A673 (cell line): ENCODE results near the gene GRIA1. TPM values are rescaled to one million over a fixed set of nuclear protein-coding genes. Genes with fewer than 3 reads are reported as not detected.

Experiments
- BruUV-seq: library from RNA; stranded (reverse); fragments of 400-500 nt; replicated peaks from 2 replicates; lab custom pipeline; 2021; lab: Mats Ljungman, UMichigan
- CTCF ChIA-PET: fragments of 300-600 bp; sonication (Branson Sonifier 250); formaldehyde crosslinking; loops from one replicate; lab custom pipeline; 2022; ENCODE audit warnings: antibody characterized with exemption; lab: Charles Lee
- POLR2A ChIA-PET: fragments of 300-600 bp; sonication (Branson Sonifier 250); formaldehyde crosslinking; loops from one replicate; lab custom pipeline; 2022; ENCODE audit warnings: antibody characterized with exemption; ENCODE audit not compliant: low non-redundant PET; lab: Charles Lee
- DNase-seq: peaks from one replicate; pipeline ENCODE4 v3.0.0-alpha.2; 2015; ENCODE audit warnings: low spot score
- H3K27ac ChIP-seq: fragments of 200-600 bp; sonication (generic); 2 replicates; pipeline ENCODE4 v1.5.1; 2016; ENCODE audit warnings: mixed run types, low read depth, mild to moderate bottlenecking, mixed read lengths, antibody characterized with exemption, low read length; ENCODE audit not compliant: poor library complexity, severe bottlenecking
- H3K27me3 ChIP-seq: fragments of 200-600 bp; sonication (generic); replicated peaks from 2 replicates; pipeline ENCODE4 v1.6.1; 2017; ENCODE audit warnings: mixed run types, low read depth, mild to moderate bottlenecking, mixed read lengths, antibody characterized with exemption, low read length; ENCODE audit not compliant: insufficient read depth, poor library complexity
- H3K36me3 ChIP-seq: fragments of 200-600 bp; sonication (generic); 2 replicates; pipeline ENCODE4 v1.6.1; 2016; ENCODE audit warnings: mixed run types, mild to moderate bottlenecking, mixed read lengths, antibody characterized with exemption, low read length; ENCODE audit not compliant: insufficient read depth, poor library complexity, severe bottlenecking
- H3K4me1 ChIP-seq: fragments of 200-600 bp; sonication (generic); 2 replicates; pipeline ENCODE4 v1.6.1; 2017; ENCODE audit warnings: mixed run types, mild to moderate bottlenecking, mixed read lengths, antibody characterized with exemption, low read length; ENCODE audit not compliant: insufficient read depth, poor library complexity, severe bottlenecking
- H3K4me3 ChIP-seq: fragments of 200-600 bp; sonication (generic); 2 replicates; pipeline ENCODE4 v1.5.1; 2016; ENCODE audit warnings: low read depth, mixed run types, mild to moderate bottlenecking, mixed read lengths, low read length; ENCODE audit not compliant: poor library complexity, severe bottlenecking
- H3K9me3 ChIP-seq: fragments of 200-600 bp; sonication (generic); 2 replicates; pipeline ENCODE4 v1.6.1; 2016; ENCODE audit warnings: mixed run types, low read depth, mild to moderate bottlenecking, mixed read lengths, antibody characterized with exemption, low read length; ENCODE audit not compliant: poor library complexity, severe bottlenecking
- CTCF ChIP-seq: fragments of 300-800, 200-600 bp; sonication (generic); conservative IDR thresholded peaks from 2 replicates; pipeline ENCODE4 v1.5.1; 2017; ENCODE audit warnings: low read depth, mild to moderate bottlenecking, antibody characterized with exemption, low read length, moderate library complexity, mixed read lengths
- EZH2 ChIP-seq: fragments of 200-600 bp; sonication (generic); IDR thresholded peaks from 2 replicates; pipeline ENCODE4 v1.6.1; 2017; ENCODE audit warnings: borderline replicate concordance, low read depth, mild to moderate bottlenecking, mixed read lengths, antibody characterized with exemption, low read length; ENCODE audit not compliant: poor library complexity, severe bottlenecking
- intact Hi-C: fragments of 100-400 bp; cut with micrococcal nuclease; formaldehyde crosslinking; loops from one replicate; pipeline ENCODE4 v1.10.0; 2022; ENCODE audit not compliant: unreplicated experiment
- total RNA-seq: library from RNA; stranded (reverse); gene quantifications from 2 replicates; pipeline ENCODE4 v1.2.3, GENCODE V29; 2021

The GRIA1 gene
- total RNA-seq, 1 experiment from 2014 or later, result 0.69 TPM

- intact Hi-C loops, result no loop called here
- DNase-seq, result no peak
- TF ChIP-seq EZH2 (no peak), CTCF (no peak)
- Histone ChIP-seq H3K27me3 (no peaks in the 10 kb centered on the region), H3K4me3 (no peak overlapping the region), H3K9me3 (no peaks in the 10 kb centered on the region), H3K27ac (no peak overlapping the region), H3K36me3 (no peaks in the 10 kb centered on the region), H3K4me1 (peaks cover 15% of the 10 kb centered on the region)
- no TSS peak for BruUV-seq
- ChIA-PET POLR2A (no interaction called here), CTCF (no interaction called here)
These were observed 65.1 kb downstream of the GRIA1 start for GRCh38 chr5:153555420-153556114.

- H3K9me3 ChIP-seq, result no peaks in the 10 kb centered on the region
- ChIA-PET POLR2A (no interaction called here), CTCF (no interaction called here)
- no peaks in the 10 kb centered on the region for H3K4me1 ChIP-seq
- H3K4me3 ChIP-seq, result no peak overlapping the region
- no peaks in the 10 kb centered on the region for H3K27me3 ChIP-seq
- intact Hi-C loops, result no loop called here
- no peak for DNase-seq
- H3K27ac ChIP-seq, result no peak overlapping the region
- H3K36me3 ChIP-seq, result no peaks in the 10 kb centered on the region
- TF ChIP-seq EZH2 (no peak), CTCF (no peak)
- no TSS peak for BruUV-seq
These were observed 68.5 kb downstream of the GRIA1 start for GRCh38 chr5:153558957-153559356.

- no peaks in the 10 kb centered on the region for H3K9me3 ChIP-seq
- BruUV-seq, result no TSS peak
- H3K27me3 ChIP-seq, result no peaks in the 10 kb centered on the region
- H3K4me3 ChIP-seq, result no peak overlapping the region
- CTCF ChIA-PET, result no interaction called here
- no peaks in the 10 kb centered on the region for H3K4me1 ChIP-seq
- no peak overlapping the region for H3K27ac ChIP-seq
- no peaks in the 10 kb centered on the region for H3K36me3 ChIP-seq
- intact Hi-C loops, result no loop called here
- no peak for DNase-seq
- POLR2A ChIA-PET, result no interaction called here
- TF ChIP-seq EZH2, result no peak
- no peak for TF ChIP-seq CTCF
These were observed 69.5 kb downstream of the GRIA1 start for GRCh38 chr5:153559926-153560325.
